Caco-2 (cell line): ENCODE measurements around the gene SUN1. TPM values are rescaled to one million over a fixed set of nuclear protein-coding genes. Genes with fewer than 3 reads are reported as not detected.

ENCODE experiments used
- BruUV-seq: library from RNA; stranded (reverse); fragments of 400-500 nt; replicated peaks from 2 replicates; lab custom pipeline; 2021; lab: Mats Ljungman, UMichigan
- CTCF ChIA-PET: fragments of 300-600 bp; sonication (Branson Sonifier 250); formaldehyde crosslinking; loops from one replicate; lab custom pipeline; 2022; ENCODE audit warnings: antibody characterized with exemption; lab: Charles Lee
- POLR2A ChIA-PET: fragments of 300-600 bp; sonication (Branson Sonifier 250); formaldehyde crosslinking; loops from one replicate; lab custom pipeline; 2022; ENCODE audit warnings: antibody characterized with exemption; lab: Charles Lee
- DNase-seq, 2 experiments: peaks; one replicate each; pipeline versions ENCODE4 v3.0.0 to v3.0.0-alpha.2; 2020 to 2022
- H3K27me3 ChIP-seq: replicated peaks from 2 replicates; pipeline ENCODE4 v1.6.0; 2011; ENCODE audit warnings: low read length; ENCODE audit not compliant: control insufficient read depth, insufficient read depth
- H3K36me3 ChIP-seq: 2 replicates; pipeline ENCODE4 v1.5.1; 2011; ENCODE audit warnings: low read length; ENCODE audit not compliant: control insufficient read depth, insufficient read depth
- H3K4me1 ChIP-seq: fragments of 250-450 bp; sonication (Bioruptor Pico); 2 replicates; pipeline ENCODE4 v1.5.1; 2020; ENCODE audit warnings: mild to moderate bottlenecking
- H3K4me3 ChIP-seq: 2 replicates; pipeline ENCODE4 v1.5.1; 2011; ENCODE audit warnings: low read depth, mild to moderate bottlenecking, control low read depth, low read length
- H3K9me3 ChIP-seq: fragments of 250-450 bp; sonication (Bioruptor Pico); 2 replicates; pipeline ENCODE4 v1.5.1; 2020; ENCODE audit warnings: mild to moderate bottlenecking, moderate library complexity
- H3K27ac Mint-ChIP-seq: one replicate; pipeline ENCODE4 v1.8.0; 2022; ENCODE audit warnings: mixed read lengths; ENCODE audit not compliant: unreplicated experiment
- H3K27me3 Mint-ChIP-seq: one replicate; pipeline ENCODE4 v1.8.0; 2022; ENCODE audit warnings: mixed read lengths; ENCODE audit not compliant: insufficient read depth, unreplicated experiment
- H3K36me3 Mint-ChIP-seq: one replicate; pipeline ENCODE4 v1.8.0; 2022; ENCODE audit warnings: mild to moderate bottlenecking, mixed read lengths; ENCODE audit not compliant: insufficient read depth, unreplicated experiment
- H3K4me1 Mint-ChIP-seq: one replicate; pipeline ENCODE4 v1.8.0; 2022; ENCODE audit warnings: low read depth, mixed read lengths; ENCODE audit not compliant: unreplicated experiment
- H3K4me3 Mint-ChIP-seq: one replicate; pipeline ENCODE4 v1.8.0; 2022; ENCODE audit warnings: mild to moderate bottlenecking, moderate library complexity, mixed read lengths; ENCODE audit not compliant: unreplicated experiment
- H3K9me3 Mint-ChIP-seq: one replicate; pipeline ENCODE4 v1.8.0; 2022; ENCODE audit warnings: mixed read lengths; ENCODE audit not compliant: unreplicated experiment
- CTCF ChIP-seq, 2 experiments: fragments of 200-600 bp in 1 of 2; IDR thresholded peaks; 1 replicate in 1 of 2; 2 replicates in 1 of 2; pipeline versions ENCODE4 v1.5.1 to v1.8.0; 2011 to 2022; ENCODE audit warnings: antibody characterized with exemption in 1 of 2, control low read depth in 1 of 2, inconsistent platforms in 1 of 2, low read depth in 1 of 2, low read length in 1 of 2, mild to moderate bottlenecking in 1 of 2, moderate library complexity in 1 of 2; ENCODE audit not compliant: insufficient read depth in 1 of 2, severe bottlenecking in 1 of 2, unreplicated experiment in 1 of 2
- intact Hi-C: fragments of 100-400 bp; cut with micrococcal nuclease; formaldehyde crosslinking; loops from one replicate; pipeline ENCODE4 v1.10.0; 2022; ENCODE audit not compliant: unreplicated experiment
- total RNA-seq: library from RNA; stranded (reverse); gene quantifications from 2 replicates; pipeline ENCODE4 v1.2.3, GENCODE V29; 2022

Gene SUN1
- total RNA-seq, 1 experiment from 2014 or later, result 146 TPM

- DNase-seq, result no peak
- no peak overlapping the region for H3K4me3 Mint-ChIP-seq
- Histone ChIP-seq H3K4me3 (no peak overlapping the region), H3K9me3 (no peaks in the 10 kb centered on the region), H3K36me3 (peaks cover 5% of the 10 kb centered on the region), H3K27me3 (no peaks in the 10 kb centered on the region), H3K4me1 (peaks cover 7% of the 10 kb centered on the region)
- H3K9me3 Mint-ChIP-seq, result no peaks in the 10 kb centered on the region
- TF ChIP-seq CTCF (IDR thresholded peaks at IDR 0.05; ENCODE audit: insufficient read depth in 1 of 2, low read depth in 1 of 2, low read length in 1 of 2, severe bottlenecking in 1 of 2, unreplicated experiment in 1 of 2), result no peak
- no TSS peak for BruUV-seq
- intact Hi-C loops, result no loop called here
- POLR2A ChIA-PET, result no interaction called here
- CTCF ChIA-PET, result interaction anchor here (0.6 kb wide), 1 partner anchor 55 kb away, joined by 3 read pairs; no protein-coding TSS in a partner anchor
- H3K4me1 Mint-ChIP-seq, result peaks cover 10% of the 10 kb centered on the region
- peaks cover 70% of the 10 kb centered on the region for H3K36me3 Mint-ChIP-seq
- no peak overlapping the region for H3K27ac Mint-ChIP-seq
- H3K27me3 Mint-ChIP-seq, result no peaks in the 10 kb centered on the region
These were observed 22.0 kb downstream of the SUN1 start for GRCh38 chr7:854118-854775.

- Histone ChIP-seq H3K27me3 (no peaks in the 10 kb centered on the region), H3K36me3 (peaks cover 8% of the 10 kb centered on the region), H3K9me3 (no peaks in the 10 kb centered on the region), H3K4me3 (no peak overlapping the region), H3K4me1 (peaks cover 23% of the 10 kb centered on the region)
- ChIA-PET POLR2A (no interaction called here), CTCF (interaction anchor here (0.7 kb wide), 1 partner anchor 20 kb away, joined by 3 read pairs; no protein-coding TSS in a partner anchor)
- peaks cover 77% of the 10 kb centered on the region for H3K36me3 Mint-ChIP-seq
- no peak for DNase-seq
- peaks cover 25% of the 10 kb centered on the region for H3K4me1 Mint-ChIP-seq
- BruUV-seq, result no TSS peak
- intact Hi-C loops, result no loop called here
- H3K27me3 Mint-ChIP-seq, result no peaks in the 10 kb centered on the region
- no peak for TF ChIP-seq CTCF (IDR thresholded peaks at IDR 0.05; ENCODE audit: insufficient read depth in 1 of 2, low read depth in 1 of 2, low read length in 1 of 2, severe bottlenecking in 1 of 2, unreplicated experiment in 1 of 2)
- no peaks in the 10 kb centered on the region for H3K9me3 Mint-ChIP-seq
- no peak overlapping the region for H3K4me3 Mint-ChIP-seq
- H3K27ac Mint-ChIP-seq, result no peak overlapping the region
These were observed 23.6 kb downstream of the SUN1 start for GRCh38 chr7:855686-856369.

GRCh38 chr7:856444-857095, 24.3 kb downstream of the SUN1 start:
- Mint-ChIP-seq H3K4me1 (peaks cover 33% of the 10 kb centered on the region), H3K27me3 (no peaks in the 10 kb centered on the region), H3K27ac (no peak overlapping the region), H3K9me3 (no peaks in the 10 kb centered on the region), H3K36me3 (peaks cover 84% of the 10 kb centered on the region), H3K4me3 (no peak overlapping the region)
- BruUV-seq, result no TSS peak
- Histone ChIP-seq H3K36me3 (peaks cover 7% of the 10 kb centered on the region), H3K4me3 (no peak overlapping the region), H3K9me3 (no peaks in the 10 kb centered on the region), H3K27me3 (no peaks in the 10 kb centered on the region), H3K4me1 (peaks cover 30% of the 10 kb centered on the region)
- CTCF ChIA-PET, result interaction anchor here (0.7 kb wide), 1 partner anchor 20 kb away, joined by 3 read pairs; no protein-coding TSS in a partner anchor
- no peak for TF ChIP-seq CTCF (IDR thresholded peaks at IDR 0.05; ENCODE audit: insufficient read depth in 1 of 2, low read depth in 1 of 2, low read length in 1 of 2, severe bottlenecking in 1 of 2, unreplicated experiment in 1 of 2)
- intact Hi-C loops, result no loop called here
- DNase-seq, result no peak
- POLR2A ChIA-PET, result no interaction called here
